K562 (cell line): ENCODE measurements around the gene ZFP30. TPM values are rescaled to one million over a fixed set of nuclear protein-coding genes. Genes with fewer than 3 reads are reported as not detected.

ENCODE experiments used
- ATAC-seq: fragments of 200-7000 bp; cut with Tn5 transposase; 3 replicates; pipeline ENCODE4 v1.9.1; 2020; ENCODE audit warnings: moderate library complexity
- BruUV-seq: library from RNA; stranded (reverse); fragments of 400-500 nt; replicated peaks from 2 replicates; lab custom pipeline; 2021; lab: Mats Ljungman, UMichigan
- CTCF ChIA-PET: fragments of 300-600 bp; formaldehyde crosslinking; extraction: SDS; loops from one replicate; lab custom pipeline; 2021; ENCODE audit warnings: low intra/inter-chr PET ratio; lab: Yijun Ruan, JAX
- POLR2A ChIA-PET: fragments of 300-600, 350-650 bp; sonication (Branson Sonifier 250); formaldehyde crosslinking; extraction: SDS; loops from one replicate; lab custom pipeline; 2021; ENCODE audit warnings: antibody characterized with exemption, inconsistent platforms; lab: Yijun Ruan, JAX
- DNase-seq, 4 experiments: peaks; one replicate each; pipeline versions ENCODE4 v3.0.0 to v3.0.0-alpha.2; 2011 to 2018; ENCODE audit warnings: low spot score in 3 of 4, mixed read lengths in 3 of 4; ENCODE audit errors: extremely low read depth in 1 of 4
- FAIRE-seq: peaks from 2 replicates; lab custom pipeline; 2011; peaks lifted over from hg19 to GRCh38; lab: Jason Lieb, UNC
- H2AFZ ChIP-seq: 2 replicates; pipeline ENCODE4 v1.6.0; 2011; ENCODE audit warnings: low read depth, low read length, control low read depth, inconsistent platforms
- H3K27ac ChIP-seq: fragments of 200-600 bp; 3 replicates; pipeline ENCODE4 v1.8.0; 2011; ENCODE audit warnings: low read depth, mild to moderate bottlenecking, control low read depth, inconsistent platforms, low read length, moderate library complexity, mixed read lengths; ENCODE audit errors: extremely low read depth
- H3K27me3 ChIP-seq, 2 experiments: fragments of 300-600 bp in 1 of 2; 2 replicates in 1 of 2; 3 replicates in 1 of 2; pipeline versions ENCODE4 v1.6.0 to v1.8.0; 2011; ENCODE audit warnings: inconsistent platforms in 2 of 2, low read length in 2 of 2, mild to moderate bottlenecking in 1 of 2, mixed read lengths in 1 of 2, moderate library complexity in 1 of 2; ENCODE audit not compliant: control insufficient read depth in 2 of 2, insufficient read depth in 2 of 2
- H3K36me3 ChIP-seq: fragments of 300-600 bp; 3 replicates; pipeline ENCODE4 v1.8.0; 2011; ENCODE audit warnings: mild to moderate bottlenecking, low read length, inconsistent platforms; ENCODE audit not compliant: control insufficient read depth, insufficient read depth
- H3K4me1 ChIP-seq, 2 experiments: fragments of 200-600 bp in 1 of 2; replicated peaks in 1 of 2; 2 replicates in 1 of 2; 3 replicates in 1 of 2; pipeline versions ENCODE4 v1.5.1 to v1.8.0; 2011; ENCODE audit warnings: inconsistent platforms in 2 of 2, low read length in 2 of 2, mild to moderate bottlenecking in 1 of 2, mixed read lengths in 1 of 2, moderate library complexity in 1 of 2; ENCODE audit not compliant: control insufficient read depth in 2 of 2, insufficient read depth in 2 of 2
- H3K4me2 ChIP-seq: 2 replicates; pipeline ENCODE4 v1.6.1; 2011; ENCODE audit warnings: low read length, control low read depth, inconsistent platforms, mixed read lengths; ENCODE audit not compliant: insufficient read depth
- H3K4me3 ChIP-seq: fragments of 200-600 bp; sonication (generic), shearing (Covaris generic); 2 replicates; pipeline ENCODE4 v1.5.1; 2016; ENCODE audit warnings: control low read depth, inconsistent platforms
- H3K79me2 ChIP-seq: fragments of 200-600 bp; 3 replicates; pipeline ENCODE4 v1.8.0; 2011; ENCODE audit warnings: low read length, inconsistent platforms; ENCODE audit not compliant: control insufficient read depth, insufficient read depth
- H3K9ac ChIP-seq, 2 experiments: 2 replicates each; pipeline versions ENCODE4 v1.6.0 to v1.6.1; 2011; ENCODE audit warnings: low read depth in 2 of 2, low read length in 2 of 2, control low read depth in 1 of 2, inconsistent platforms in 1 of 2, mild to moderate bottlenecking in 1 of 2, mixed read lengths in 1 of 2; ENCODE audit not compliant: insufficient read depth in 1 of 2
- H3K9me1 ChIP-seq: one replicate; pipeline ENCODE4 v1.6.0; 2011; ENCODE audit warnings: inconsistent platforms, mild to moderate bottlenecking, low read length, moderate library complexity; ENCODE audit not compliant: control insufficient read depth, insufficient read depth
- H3K9me3 ChIP-seq: replicated peaks from 2 replicates; pipeline ENCODE4 v1.5.1; 2011; ENCODE audit warnings: low read depth, low read length, inconsistent platforms; ENCODE audit not compliant: control insufficient read depth, insufficient read depth
- H4K20me1 ChIP-seq: replicated peaks from 2 replicates; pipeline ENCODE4 v1.6.1; 2011; ENCODE audit warnings: low read length, inconsistent platforms, mixed read lengths; ENCODE audit not compliant: control insufficient read depth, insufficient read depth
- DDX20 ChIP-seq: fragments of 450-650 bp; IDR thresholded peaks from 2 replicates; pipeline ENCODE4 v1.6.1; 2016; ENCODE audit warnings: missing genetic modification characterization, low read depth, mild to moderate bottlenecking, missing compliant biosample characterization, moderate library complexity
- ETV1 ChIP-seq: fragments of 450-650 bp; conservative IDR thresholded peaks from 2 replicates; pipeline ENCODE4 v1.6.1; 2016; ENCODE audit warnings: missing genetic modification characterization, control low read depth, low read depth, missing compliant biosample characterization
- LCOR ChIP-seq: sonication (generic); formaldehyde crosslinking; IDR thresholded peaks from 2 replicates; pipeline ENCODE4 v1.8.0; 2022; ENCODE audit warnings: mild to moderate bottlenecking, missing genetic modification reagents
- NCOA6 ChIP-seq: fragments of 450-650 bp; IDR thresholded peaks from 2 replicates; pipeline ENCODE4 v1.6.1; 2017; ENCODE audit warnings: mild to moderate bottlenecking
- NFIC ChIP-seq: fragments of 450-650 bp; IDR thresholded peaks from 2 replicates; pipeline ENCODE4 v1.6.1; 2017; ENCODE audit warnings: mild to moderate bottlenecking, inconsistent platforms
- POU5F1 ChIP-seq: fragments of 150-350 bp; IDR thresholded peaks from 2 replicates; pipeline ENCODE4 v1.6.1; 2014; ENCODE audit warnings: borderline replicate concordance, low read length, low read depth, mild to moderate bottlenecking; ENCODE audit not compliant: partially characterized antibody
- RFX1 ChIP-seq: fragments of 450-650 bp; IDR thresholded peaks from 2 replicates; pipeline ENCODE4 v1.6.1; 2016; ENCODE audit warnings: mild to moderate bottlenecking, moderate library complexity
- SIX5 ChIP-seq, 2 experiments: IDR thresholded peaks; 2 replicates each; pipeline ENCODE4 v1.6.1; 2011; ENCODE audit warnings: low read length in 2 of 2, borderline replicate concordance in 1 of 2, low read depth in 1 of 2, mild to moderate bottlenecking in 1 of 2, moderate library complexity in 1 of 2; ENCODE audit not compliant: insufficient read depth in 1 of 2
- TRIM24 ChIP-seq, 2 experiments: fragments of 450-650 bp; IDR thresholded peaks; 2 replicates each; pipeline ENCODE4 v1.6.1; 2016
- ZBTB1 ChIP-seq: sonication (generic); formaldehyde crosslinking; IDR thresholded peaks from 2 replicates; pipeline ENCODE4 v1.8.1; 2023; ENCODE audit warnings: missing genetic modification reagents, low read depth, mild to moderate bottlenecking, borderline replicate concordance
- whole genome bisulfite sequencing: fragments of 100-300 bp; shearing (Covaris generic); methylation state at CpG from one replicate; pipeline ENCODE4 v1.1.6; 2016; ENCODE audit warnings: low coverage, mixed read lengths; ENCODE audit not compliant: insufficient coverage; ENCODE audit errors: missing lambda C conversion rate; 5-methylcytosine and 5-hydroxymethylcytosine counted together
- in situ Hi-C: fragments of 300-500 bp; cut with MboI; formaldehyde crosslinking; loops from 4 replicates; pipeline ENCODE4 v1.15.0; 2018; ENCODE audit warnings: inconsistent platforms, mixed read lengths
- intact Hi-C: fragments of 100-400 bp; cut with micrococcal nuclease; formaldehyde crosslinking; loops from 2 replicates; pipeline ENCODE4 v1.14.2; 2022
- polyA plus RNA-seq, 8 experiments: library from polyadenylated mRNA; depleted of rRNA in 4 of 8; stranded (reverse) in 5 of 8; unstranded in 3 of 8; fragments of >200 nt; fragmentation: Nextera tagmentation in 2 of 8; fragmentation: Illumina TruSeq in 1 of 8; extraction: Ambion mirVana in 2 of 8; extraction: Trizol in 1 of 8; gene quantifications; 2 replicates each; pipeline versions ENCODE4 v1.2.1 to v1.2.3, GENCODE V29; 2011 to 2014; ENCODE audit warnings: inconsistent platforms in 1 of 8, missing spikeins in 1 of 8
- total RNA-seq, 7 experiments: library from RNA; depleted of rRNA in 6 of 7; stranded (reverse); fragments of >200 nt in 6 of 7; fragmentation: Illumina TruSeq in 2 of 7; extraction: Trizol in 2 of 7; gene quantifications; 2 replicates each; pipeline versions ENCODE4 v1.2.1 to v1.2.3, GENCODE V29; 2011 to 2021; ENCODE audit warnings: low replicate concordance in 1 of 7
- TF ChIP-seq, protein P1 (sequence below): fragments of 250-450 bp; sonication (Bioruptor Pico); IDR thresholded peaks from 2 replicates; pipeline ENCODE4 v1.4.0; 2020
- TF ChIP-seq, protein P2 (sequence below): fragments of 450-650 bp; IDR thresholded peaks from 2 replicates; pipeline ENCODE4 v1.6.1; 2017; ENCODE audit warnings: antibody characterized with exemption
- TF ChIP-seq, protein P3 (sequence below): sonication (generic); formaldehyde crosslinking; IDR thresholded peaks from 2 replicates; pipeline ENCODE4 v1.8.1; 2023; ENCODE audit warnings: mild to moderate bottlenecking, missing genetic modification reagents, moderate library complexity

ZFP30 gene
- total and polyA plus RNA-seq, 9 of the 15 experiments (the other 6 are each of a cell fraction or from before 2014, with no cell fraction given): 1.1 to 11.3 (median 4.9) TPM

- peak; percentile 43; the same call in 2 of the 3 replicates for ATAC-seq
- Histone ChIP-seq H3K27ac (no peak overlapping the region), H3K4me3 (no peak overlapping the region), H3K9ac (no peak overlapping the region), H3K4me1 (peaks cover 4 to 12% of the 10 kb centered on the region in 2 experiments; a peak in 4 of 5 replicates), H3K9me3 (0 out of 2 replicates have a peak, but pooled peaks cover 1% of the 10 kb centered on the region), H4K20me1 (no peaks in the 10 kb centered on the region), H3K4me2 (peak overlapping the region; percentile 32; the same call in 1 of the 2 replicates), H3K27me3 (no peaks in the 10 kb centered on the region), H3K36me3 (no peaks in the 10 kb centered on the region), H3K9me1 (no peaks in the 10 kb centered on the region), H3K79me2 (no peaks in the 10 kb centered on the region), H2AFZ (0 out of 2 replicates have a peak overlapping the region, but pooled peaks have one; percentile 24)
- ChIA-PET CTCF (no interaction called here), POLR2A (no interaction called here)
- intact Hi-C loops (no loop called here), in situ Hi-C loops (no loop called here)
- DNase-seq: peak in 2 of 4 experiments; percentile 11 to 23
- BruUV-seq: no TSS peak
- peak; percentile 6 for FAIRE-seq
- WGBS: 21% methylated on average over 10 of the region's 11 CpGs
- TF ChIP-seq ZBTB1 (CRISPR knock-in tag): no peak
- no peak for TF ChIP-seq POU5F1
- no peak for TF ChIP-seq NCOA6
- TF ChIP-seq, protein P1, sequence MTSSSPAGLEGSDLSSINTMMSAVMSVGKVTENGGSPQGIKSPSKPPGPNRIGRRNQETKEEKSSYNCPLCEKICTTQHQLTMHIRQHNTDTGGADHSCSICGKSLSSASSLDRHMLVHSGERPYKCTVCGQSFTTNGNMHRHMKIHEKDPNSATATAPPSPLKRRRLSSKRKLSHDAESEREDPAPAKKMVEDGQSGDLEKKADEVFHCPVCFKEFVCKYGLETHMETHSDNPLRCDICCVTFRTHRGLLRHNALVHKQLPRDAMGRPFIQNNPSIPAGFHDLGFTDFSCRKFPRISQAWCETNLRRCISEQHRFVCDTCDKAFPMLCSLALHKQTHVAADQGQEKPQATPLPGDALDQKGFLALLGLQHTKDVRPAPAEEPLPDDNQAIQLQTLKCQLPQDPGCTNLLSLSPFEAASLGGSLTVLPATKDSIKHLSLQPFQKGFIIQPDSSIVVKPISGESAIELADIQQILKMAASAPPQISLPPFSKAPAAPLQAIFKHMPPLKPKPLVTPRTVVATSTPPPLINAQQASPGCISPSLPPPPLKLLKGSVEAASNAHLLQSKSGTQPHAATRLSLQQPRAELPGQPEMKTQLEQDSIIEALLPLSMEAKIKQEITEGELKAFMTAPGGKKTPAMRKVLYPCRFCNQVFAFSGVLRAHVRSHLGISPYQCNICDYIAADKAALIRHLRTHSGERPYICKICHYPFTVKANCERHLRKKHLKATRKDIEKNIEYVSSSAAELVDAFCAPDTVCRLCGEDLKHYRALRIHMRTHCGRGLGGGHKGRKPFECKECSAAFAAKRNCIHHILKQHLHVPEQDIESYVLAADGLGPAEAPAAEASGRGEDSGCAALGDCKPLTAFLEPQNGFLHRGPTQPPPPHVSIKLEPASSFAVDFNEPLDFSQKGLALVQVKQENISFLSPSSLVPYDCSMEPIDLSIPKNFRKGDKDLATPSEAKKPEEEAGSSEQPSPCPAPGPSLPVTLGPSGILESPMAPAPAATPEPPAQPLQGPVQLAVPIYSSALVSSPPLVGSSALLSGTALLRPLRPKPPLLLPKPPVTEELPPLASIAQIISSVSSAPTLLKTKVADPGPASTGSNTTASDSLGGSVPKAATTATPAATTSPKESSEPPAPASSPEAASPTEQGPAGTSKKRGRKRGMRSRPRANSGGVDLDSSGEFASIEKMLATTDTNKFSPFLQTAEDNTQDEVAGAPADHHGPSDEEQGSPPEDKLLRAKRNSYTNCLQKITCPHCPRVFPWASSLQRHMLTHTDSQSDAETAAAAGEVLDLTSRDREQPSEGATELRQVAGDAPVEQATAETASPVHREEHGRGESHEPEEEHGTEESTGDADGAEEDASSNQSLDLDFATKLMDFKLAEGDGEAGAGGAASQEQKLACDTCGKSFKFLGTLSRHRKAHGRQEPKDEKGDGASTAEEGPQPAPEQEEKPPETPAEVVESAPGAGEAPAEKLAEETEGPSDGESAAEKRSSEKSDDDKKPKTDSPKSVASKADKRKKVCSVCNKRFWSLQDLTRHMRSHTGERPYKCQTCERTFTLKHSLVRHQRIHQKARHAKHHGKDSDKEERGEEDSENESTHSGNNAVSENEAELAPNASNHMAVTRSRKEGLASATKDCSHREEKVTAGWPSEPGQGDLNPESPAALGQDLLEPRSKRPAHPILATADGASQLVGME (CRISPR knock-in tag): no peak
- no peak for TF ChIP-seq ETV1 (tag)
- no peak for TF ChIP-seq LCOR (CRISPR knock-in tag)
- no peak for TF ChIP-seq NFIC
- TF ChIP-seq, protein P2, sequence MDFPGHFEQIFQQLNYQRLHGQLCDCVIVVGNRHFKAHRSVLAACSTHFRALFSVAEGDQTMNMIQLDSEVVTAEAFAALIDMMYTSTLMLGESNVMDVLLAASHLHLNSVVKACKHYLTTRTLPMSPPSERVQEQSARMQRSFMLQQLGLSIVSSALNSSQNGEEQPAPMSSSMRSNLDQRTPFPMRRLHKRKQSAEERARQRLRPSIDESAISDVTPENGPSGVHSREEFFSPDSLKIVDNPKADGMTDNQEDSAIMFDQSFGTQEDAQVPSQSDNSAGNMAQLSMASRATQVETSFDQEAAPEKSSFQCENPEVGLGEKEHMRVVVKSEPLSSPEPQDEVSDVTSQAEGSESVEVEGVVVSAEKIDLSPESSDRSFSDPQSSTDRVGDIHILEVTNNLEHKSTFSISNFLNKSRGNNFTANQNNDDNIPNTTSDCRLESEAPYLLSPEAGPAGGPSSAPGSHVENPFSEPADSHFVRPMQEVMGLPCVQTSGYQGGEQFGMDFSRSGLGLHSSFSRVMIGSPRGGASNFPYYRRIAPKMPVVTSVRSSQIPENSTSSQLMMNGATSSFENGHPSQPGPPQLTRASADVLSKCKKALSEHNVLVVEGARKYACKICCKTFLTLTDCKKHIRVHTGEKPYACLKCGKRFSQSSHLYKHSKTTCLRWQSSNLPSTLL: no peak
- no peak for TF ChIP-seq SIX5 (IDR thresholded peaks at IDR 0.05; ENCODE audit: borderline replicate concordance in 1 of 2, insufficient read depth in 1 of 2, low read depth in 1 of 2, low read length in 2 of 2)
- TF ChIP-seq, protein P3, sequence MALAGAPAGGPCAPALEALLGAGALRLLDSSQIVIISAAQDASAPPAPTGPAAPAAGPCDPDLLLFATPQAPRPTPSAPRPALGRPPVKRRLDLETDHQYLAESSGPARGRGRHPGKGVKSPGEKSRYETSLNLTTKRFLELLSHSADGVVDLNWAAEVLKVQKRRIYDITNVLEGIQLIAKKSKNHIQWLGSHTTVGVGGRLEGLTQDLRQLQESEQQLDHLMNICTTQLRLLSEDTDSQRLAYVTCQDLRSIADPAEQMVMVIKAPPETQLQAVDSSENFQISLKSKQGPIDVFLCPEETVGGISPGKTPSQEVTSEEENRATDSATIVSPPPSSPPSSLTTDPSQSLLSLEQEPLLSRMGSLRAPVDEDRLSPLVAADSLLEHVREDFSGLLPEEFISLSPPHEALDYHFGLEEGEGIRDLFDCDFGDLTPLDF (CRISPR knock-in tag): no peak
- peak; percentile 78 for TF ChIP-seq RFX1
- no peak for TF ChIP-seq DDX20 (tag)
- TF ChIP-seq TRIM24 (IDR thresholded peaks at IDR 0.05): no peak
These were observed 37.8 kb upstream of the ZFP30 start for GRCh38 chr19:37692956-37693620.
